Measurements from ENCODE around the gene BBIP1.

Gene BBIP1, protein sequence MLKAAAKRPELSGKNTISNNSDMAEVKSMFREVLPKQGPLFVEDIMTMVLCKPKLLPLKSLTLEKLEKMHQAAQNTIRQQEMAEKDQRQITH

DNA sequence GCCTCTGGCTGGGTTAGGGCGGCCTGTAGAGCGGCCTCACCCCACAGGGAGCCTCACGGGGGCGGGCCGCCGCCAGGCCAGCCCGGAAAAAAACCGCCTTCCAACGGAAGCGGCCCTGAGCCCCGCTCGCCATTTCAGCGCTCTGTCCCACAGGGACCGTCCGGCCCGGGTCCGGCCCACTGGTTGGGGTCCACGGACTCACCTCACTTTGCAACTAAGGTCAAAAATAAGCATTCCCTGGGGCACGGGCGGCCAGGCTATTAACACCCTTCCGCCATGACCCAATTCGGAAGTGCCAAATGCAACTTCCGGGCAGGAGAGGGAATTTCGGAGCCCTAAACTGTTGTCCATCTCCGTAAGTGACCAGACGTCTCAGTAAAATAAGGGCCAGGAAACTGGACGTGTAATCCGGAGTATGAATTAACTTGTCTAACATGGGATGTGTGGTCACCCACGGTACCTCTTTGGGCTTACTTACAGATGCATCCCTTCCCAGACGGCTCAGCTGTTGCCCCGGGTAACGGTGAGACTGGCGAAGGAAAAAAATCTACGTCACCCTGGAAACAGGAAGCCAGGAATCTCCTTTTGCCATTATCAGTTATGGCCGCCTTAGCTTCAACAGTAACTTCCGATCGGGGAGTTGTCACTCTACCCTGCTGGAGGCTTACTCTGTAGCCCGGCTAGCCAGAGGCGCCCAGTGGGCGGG, at the start of gene BBIP1:
Gene BBIP1 (minus strand): TSS at position 538 of the 706 bp plus-strand sequence. CDS start 1,023 bp downstream, outside the sequence.
- peak; percentile 95 for DNase-seq (ENCODE audit: low read depth)

DNA sequence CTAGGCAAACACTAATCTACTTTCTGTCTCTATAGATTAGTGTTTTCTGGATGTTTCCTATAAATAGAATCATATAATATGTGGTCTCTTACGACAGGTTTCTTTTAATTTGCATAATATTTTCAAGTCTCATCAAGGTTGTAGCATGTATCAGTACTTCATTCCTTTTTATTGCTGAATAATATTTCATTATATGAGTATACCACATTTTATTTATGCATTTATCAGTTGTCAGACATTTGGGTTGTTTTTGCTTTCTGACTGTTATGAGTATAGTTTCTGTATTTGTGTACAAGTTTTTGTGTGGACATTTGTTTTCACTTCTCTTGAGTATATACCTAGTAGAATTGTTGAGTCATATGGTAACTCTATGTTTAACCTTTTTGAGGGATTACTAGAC, 48.7 kb upstream of the BBIP1 start:
- DNase-seq (ENCODE audit: low read depth) = no peak

DNA sequence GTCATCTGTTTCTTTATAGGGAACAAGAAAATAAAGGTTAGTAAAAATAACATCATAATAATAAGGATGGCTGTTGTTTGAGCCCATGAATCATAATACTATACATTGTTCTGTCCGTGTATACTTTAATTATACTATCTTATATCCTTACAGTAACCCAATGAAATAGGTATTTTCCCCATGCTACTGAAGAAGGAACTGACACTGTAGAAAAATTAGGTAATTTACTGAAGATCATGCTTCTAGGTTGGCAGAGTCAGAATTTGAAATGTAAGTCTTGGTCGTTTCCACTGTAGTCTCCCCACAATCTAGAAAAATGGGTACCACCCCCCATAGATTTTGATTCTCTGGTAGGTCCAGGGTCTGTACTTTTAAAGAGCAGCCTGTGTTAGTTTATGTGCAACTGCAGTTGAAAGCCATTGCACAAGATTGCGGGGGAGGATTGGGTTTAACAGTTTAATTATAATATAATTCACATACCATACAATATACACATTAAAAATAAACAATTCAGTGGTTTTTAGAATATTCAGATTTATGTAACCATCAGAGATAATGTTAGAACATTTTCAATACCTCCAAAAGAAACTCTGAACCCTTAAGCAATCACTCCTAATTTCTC, 48.1 kb upstream of the BBIP1 start:
- no peak for DNase-seq (ENCODE audit: low read depth)

DNA sequence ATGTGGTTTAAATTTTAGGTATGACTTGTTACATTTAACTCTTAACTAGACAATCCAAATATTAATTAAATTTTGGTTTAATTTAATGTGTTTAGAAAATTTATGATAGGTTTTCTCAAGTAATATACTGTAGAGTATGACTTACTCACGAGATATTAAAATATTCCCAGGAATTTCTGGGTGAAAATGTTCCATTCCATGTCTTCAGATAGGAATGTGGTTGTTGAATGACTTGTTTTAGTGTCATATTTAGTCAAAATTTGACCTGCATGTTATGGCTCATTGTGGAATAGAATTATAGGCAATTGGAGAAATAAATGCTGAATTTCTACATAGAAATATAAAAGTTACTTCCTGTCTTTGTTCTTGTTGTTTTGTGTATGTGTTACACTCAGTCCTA, 47.2 kb upstream of the BBIP1 start:
- DNase-seq (ENCODE audit: low read depth) = no peak

DNA sequence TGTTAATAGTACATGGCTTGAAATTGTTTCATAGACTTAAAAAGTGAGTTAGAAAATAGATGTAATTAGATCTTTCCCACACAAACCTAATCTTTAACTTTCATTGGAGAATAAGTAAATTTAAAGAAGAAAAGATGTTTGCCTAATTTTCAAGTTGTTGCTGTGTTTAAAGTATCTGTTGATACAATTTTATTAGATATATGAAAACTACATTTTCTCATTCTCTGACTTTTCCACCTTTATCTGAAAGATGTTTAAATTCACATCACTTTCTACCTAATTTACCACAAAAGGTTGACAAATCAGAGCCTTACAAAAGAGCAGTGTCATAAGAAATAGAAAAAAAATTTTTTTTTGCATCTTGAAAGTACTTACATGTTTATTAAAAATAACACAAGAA, 46.2 kb upstream of the BBIP1 start:
- no peak for DNase-seq (ENCODE audit: low read depth)

DNA sequence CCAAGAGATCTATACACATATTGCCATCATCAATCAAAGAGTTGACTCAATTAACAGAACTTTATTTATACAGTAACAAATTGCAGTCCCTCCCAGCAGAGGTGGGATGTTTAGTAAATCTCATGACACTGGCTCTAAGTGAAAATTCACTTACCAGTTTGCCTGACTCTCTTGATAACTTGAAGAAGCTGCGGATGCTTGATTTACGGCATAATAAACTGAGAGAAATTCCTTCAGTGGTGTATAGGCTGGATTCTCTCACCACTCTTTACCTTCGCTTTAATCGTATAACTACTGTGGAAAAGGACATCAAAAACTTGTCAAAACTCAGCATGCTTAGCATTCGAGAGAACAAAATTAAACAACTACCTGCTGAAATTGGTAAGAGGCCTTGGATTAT, 45.7 kb upstream of the BBIP1 start:
- no peak for DNase-seq (ENCODE audit: low read depth)

DNA sequence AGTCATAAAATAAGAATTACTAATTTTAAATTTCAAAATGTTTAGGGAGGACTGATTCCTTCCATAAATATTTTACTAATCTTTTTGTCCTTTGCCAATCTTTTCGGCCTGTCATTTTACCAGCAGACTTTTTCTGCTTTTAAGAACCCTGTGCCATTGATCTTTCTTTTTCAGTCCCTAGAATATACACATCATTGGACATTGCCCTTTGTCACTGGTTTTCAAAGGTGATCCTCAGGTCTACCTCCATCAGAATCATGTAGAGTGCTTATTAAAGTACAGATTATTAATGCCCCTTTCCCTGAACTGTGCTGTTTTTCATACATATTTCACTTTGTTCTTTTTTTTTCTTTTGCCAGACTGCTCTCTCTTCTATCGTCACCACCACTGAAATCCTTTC, 44.2 kb upstream of the BBIP1 start:
- no peak for DNase-seq (ENCODE audit: low read depth)

DNA sequence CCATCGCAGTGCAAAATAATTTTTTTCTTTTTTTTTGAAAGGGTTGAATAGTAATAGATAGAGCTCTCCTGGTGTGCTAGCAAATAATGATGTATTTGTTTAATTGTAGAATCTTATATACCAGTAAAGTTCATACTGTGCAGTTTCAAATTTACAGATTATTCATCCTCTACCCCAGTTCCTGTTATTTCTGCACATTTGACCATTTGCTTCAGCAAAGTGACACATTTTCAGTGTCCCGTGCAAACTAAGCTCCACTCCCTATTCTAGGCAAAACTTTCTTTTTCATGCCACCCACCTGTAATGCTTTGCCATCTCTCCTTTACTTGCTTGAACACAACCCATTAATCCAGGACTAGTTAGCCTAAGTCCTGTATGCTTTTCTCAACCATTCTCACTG, 43.5 kb upstream of the BBIP1 start:
- no peak for DNase-seq (ENCODE audit: low read depth)

DNA sequence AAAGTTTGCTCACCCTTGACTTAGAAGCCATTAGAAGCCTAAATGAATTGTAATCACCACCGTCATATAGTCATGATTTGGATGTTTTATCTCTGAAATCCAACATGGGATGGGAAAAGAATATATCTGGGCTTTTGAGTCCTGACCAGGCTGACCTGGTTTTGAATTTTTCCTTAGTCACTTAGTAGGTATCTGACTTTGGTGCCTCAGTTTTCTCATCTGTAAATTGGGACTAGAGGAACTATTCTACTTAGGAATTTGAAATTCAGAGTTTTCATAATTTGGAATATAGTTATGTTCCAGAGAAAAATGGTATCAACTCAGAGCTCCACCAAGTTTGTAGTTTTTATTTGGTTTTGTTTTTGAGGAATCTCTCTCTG, 41.3 kb upstream of the BBIP1 start:
- DNase-seq (ENCODE audit: low read depth) = no peak

DNA sequence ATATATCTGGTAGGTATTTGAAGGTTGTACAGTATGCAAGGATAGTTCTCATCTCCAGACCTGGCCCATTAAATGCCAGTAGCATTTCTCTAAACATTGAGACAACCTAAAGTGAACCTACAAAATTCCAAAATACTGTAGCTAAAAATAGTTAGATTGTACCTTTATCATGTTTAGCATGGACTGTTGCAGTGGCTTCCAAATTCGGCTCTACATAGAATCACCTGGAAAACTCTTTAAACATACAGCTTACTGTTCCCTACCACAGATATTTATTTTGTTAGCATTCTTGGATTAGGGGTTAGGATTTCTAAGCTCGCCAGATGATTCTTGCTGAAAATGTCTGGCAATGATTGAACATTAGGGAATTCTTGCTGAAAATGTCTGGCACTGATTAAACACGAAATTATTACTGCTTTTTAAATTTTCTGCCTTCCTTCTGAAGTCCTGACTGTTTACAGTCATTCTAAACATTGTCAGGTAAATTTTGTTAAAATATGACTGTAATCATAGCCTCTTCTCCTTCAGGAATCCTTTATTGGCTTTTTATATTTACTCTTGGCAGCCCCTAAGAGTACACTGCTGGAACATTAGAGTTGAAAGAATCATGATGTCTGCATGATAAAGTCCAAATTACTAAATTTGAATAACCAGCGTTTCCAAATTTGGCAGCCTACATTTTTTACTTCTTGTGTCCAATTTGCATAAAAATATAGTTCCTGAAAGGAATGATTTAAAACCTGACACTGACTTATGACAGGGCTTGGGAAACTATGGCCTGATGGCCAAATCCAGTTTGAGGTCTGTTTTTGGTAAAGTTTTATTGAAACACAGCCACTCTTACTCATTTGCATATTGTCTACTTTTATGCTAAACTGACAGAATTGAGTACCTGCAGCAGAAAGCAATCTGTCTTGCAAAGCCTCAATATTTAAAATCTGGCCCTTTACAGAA, 40.7 kb upstream of the BBIP1 start:
- DNase-seq (ENCODE audit: low read depth) = no peak

DNA sequence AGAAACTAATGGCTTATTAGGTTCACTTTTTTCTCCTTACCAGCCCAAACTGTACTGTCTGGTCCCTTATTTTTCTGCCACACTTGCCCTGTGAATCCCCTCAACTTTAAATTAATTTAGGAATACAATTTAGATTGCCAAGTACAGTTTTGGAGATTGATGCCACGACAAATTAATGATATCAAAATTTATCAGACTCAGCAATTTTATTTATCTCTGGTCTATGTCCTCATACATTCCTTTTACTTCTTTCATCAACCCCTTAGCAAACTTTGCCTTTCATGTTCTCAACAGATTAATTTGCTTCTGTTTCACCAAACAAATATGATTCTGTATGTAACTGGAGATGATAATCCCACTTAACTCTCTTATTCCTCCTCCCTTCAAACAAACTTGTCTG, 38.6 kb upstream of the BBIP1 start:
- no peak for DNase-seq (ENCODE audit: low read depth)

DNA sequence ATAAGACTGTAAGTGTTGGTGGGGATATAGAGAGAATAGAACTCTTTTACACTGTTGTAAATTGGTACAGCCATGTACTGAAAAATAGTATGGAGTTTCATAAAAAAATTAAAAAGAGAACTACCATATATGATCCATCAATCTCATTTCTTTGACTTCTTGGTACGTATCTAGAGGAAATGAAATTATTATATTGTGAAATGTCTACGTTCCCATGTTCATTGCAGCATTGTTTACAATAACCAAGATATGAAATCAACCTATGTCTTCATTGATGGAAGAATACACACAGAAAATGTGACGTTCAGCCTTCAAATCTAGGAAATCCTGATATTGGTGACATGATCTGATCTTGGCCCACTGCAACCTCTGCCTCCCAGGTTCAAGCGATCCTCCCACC, 32.4 kb upstream of the BBIP1 start:
- no peak for DNase-seq (ENCODE audit: low read depth)

DNA sequence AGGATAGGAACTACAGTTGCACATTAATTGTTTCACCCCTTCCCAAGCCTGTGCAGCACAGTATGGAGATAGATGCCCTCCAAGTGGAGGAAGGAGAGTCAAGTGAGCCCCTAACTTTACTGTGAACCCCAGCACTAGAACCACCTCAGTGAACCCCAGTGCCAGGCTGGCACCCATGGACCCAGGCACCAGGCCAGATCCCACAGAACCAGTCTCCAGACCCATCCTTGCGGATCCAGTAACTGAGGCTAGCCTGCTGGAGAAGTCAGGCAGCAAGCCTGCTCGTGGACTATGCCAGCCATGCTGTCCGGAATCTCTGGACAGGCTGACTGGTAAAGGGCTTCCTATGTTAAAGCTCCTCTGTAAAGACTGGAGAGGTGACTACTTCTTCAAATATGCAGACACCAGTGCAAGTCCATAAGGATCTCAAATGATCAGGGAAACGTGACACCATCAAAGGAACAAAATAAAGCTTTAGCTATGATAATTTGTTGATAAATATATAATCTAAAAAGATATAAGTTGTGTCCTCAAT, 28.1 kb upstream of the BBIP1 start:
- DNase-seq (ENCODE audit: low read depth) = no peak

DNA sequence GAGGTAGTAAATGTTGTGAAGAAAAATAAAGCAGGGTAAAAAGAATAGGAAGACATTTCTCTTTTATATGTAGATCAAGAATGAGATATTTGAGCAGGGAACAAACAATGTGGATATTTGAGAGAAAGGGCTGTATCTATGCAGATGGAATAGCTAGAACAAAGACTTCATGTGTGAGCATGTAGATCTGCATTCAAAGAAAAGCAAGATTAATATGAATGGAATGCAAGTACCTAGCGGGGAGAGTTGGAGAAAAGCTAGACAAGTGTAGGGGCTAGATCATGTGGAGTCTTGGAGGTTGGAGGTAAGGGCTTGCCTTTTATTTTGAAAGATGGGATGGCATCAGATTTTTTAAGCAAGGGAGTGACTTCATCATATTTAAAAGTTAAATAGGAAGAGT, 27.5 kb upstream of the BBIP1 start:
- DNase-seq (ENCODE audit: low read depth) = no peak

DNA sequence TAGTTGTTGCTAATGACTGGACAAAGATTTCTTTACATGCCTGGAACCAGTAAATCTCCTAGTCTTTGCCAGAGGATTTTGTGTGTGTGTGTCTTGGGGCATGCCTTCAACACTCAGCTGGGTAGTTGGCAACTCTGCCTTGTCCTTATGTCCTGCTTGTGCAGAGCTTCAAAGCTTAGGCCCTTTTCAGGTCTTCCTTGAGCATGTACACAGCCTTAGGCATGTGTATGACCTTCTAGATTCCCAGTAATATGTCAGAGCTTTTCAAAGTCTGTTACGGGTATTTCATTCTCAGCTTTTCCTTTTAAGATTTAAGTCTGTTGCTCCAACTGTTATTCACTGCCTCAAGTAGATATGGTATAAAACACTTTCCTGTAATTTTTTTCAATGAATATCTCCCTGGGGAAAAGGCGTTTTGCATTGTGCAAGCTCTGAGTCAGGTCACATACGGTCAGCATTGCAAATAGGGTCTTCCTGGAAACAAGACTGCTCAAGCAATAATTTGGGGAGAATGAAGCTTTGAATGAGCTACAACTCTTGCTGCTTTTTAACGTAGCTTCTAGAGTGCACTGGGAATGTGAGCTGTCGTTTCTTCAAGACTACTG, 25.9 kb upstream of the BBIP1 start:
- DNase-seq (ENCODE audit: low read depth) = no peak

DNA sequence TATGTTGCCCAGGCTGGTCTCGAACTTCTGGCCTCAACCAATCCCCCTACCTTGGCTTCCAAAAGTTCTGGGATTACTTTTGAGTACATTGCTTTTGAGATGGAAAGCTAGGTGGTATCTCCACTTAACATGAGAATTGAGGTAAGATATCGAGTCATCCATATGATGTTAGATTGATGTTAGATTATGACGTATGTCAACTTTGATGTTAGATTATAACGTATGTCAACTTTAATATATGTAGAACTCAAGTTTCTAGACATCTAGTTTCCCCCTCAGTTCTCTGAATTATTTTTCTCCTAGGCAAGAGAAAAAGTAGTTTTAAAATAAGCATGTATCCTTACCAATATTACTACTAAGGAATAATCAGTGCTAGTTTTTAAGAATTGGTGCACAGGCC, 20.4 kb upstream of the BBIP1 start:
- DNase-seq (ENCODE audit: low read depth) = no peak

DNA sequence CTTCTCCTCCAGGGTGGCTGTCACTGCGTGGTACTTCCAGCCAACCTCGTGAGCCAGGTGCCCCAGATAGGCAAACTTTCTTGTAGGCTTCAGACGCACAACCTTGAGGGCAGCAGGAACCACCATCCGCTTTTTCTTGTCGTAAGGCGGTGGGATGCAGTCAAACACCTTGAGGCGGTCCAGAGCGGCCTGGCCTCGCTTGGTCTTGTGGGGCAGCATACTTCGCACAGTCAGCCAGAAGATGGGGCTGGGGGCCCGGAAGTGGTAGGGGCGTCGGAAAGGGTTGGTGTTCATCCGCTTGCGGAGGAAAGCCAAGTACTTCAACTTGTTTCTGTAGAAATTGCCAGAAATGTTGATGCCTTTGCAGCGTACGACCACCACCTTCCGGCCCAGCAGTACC, 17.8 kb upstream of the BBIP1 start:
- DNase-seq (ENCODE audit: low read depth) = no peak

DNA sequence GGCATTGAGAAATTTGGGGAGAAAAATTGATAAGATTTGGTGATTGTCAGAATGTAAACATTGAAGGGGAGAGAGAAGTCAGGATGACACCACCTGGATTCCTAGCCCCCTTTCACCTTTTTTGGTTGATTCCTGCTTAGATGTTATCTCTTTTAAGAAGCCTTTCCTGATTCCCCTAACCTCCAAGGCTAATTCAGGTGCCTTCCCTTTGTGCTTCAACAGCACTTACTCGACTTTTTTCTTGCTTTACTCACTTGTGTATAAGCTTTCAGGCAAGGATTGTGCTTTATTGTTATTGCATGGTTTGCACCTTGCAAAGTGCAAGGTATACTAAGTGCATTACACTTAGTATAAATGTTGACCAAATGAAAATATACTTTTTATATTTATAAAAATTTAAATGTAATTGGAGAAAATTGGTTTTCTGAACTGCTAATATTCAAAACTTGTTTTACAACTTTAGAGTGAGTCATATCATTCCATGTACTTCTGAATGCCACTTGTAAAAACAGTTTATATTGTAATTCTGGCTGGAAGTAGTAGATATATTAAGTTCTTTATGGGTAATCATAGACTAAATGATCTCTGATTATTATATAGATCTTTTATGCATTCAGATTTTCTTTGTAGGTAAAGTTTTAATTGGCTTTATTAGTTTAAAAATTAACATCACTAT, 13.7 kb upstream of the BBIP1 start:
- no peak for DNase-seq (ENCODE audit: low read depth)

DNA sequence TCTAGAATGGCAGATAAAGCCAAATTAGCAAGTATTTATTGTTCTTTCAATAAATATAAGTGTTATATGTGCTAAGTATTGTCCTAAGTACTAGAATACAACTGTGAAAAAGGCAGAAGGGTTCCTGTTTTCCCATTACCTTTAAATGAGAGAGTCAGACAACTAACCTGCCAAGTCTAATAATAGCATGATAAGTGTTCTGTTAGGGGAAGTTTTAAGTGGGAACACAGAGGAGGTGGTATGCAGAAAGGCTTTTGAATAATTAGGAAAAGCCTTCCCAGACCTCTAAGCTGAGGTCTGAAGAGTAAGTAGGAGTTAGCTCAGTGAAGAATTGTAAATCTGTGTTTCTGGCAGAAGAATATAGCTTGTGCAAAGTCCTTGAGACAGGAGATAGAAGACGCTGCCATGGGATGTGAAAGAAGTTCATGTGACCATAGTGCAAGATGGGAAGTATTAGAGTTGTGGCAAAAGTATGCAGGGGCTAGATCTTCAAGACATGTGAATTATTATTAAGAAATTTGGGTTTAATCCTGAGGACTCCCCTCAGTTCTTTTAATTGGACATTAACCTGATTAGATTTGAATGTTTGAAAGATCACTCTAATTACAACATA, 12.9 kb upstream of the BBIP1 start:
- DNase-seq (ENCODE audit: low read depth) = no peak

DNA sequence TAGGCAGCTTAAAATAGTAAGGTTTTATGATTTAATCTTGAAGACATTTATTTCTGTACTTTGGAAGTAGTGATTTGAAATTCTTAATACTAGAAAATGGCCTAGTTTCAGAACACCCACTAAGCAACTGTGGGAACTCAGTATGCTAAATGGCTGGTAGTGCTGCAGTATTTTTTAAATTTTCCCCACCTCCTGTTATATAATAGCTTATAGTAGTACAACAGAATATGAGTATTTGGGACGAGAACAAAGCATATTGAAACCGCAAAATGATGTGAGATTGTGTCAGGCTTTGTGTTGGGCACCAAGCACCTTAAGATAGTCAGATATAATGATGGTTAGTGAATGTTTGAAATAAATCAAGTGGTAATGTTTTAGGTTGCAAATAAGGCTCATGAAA, 8.5 kb upstream of the BBIP1 start:
- no peak for DNase-seq (ENCODE audit: low read depth)

DNA sequence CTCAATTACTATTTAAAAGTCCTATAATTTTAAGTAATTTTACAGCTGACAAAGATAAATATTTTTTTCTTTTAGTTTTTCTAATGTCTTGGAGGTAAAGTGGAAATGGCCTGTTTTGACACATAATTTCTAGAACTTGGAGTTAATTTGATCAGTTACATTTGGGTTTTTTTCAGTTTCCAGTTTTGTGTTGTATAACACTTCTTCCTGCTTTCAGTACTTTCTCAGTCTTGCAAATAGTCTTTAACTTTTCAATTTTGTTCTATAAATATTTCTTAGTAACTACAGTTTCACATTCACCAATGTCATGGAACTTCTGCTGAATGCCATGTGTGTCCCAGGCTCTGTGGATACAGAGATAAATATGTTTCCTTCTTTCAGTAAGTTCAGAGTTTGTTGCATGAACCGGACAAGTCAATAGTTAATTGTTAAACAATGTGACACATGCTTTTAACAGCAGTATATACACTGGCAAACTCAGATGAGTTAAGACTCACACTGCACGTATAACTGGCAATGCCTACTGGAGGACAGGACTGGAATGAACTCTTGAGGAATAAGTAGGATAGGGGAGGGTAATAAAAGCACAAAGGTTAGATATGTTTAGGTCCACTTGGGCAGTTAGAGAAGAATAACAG, 5.0 kb upstream of the BBIP1 start:
- no peak for DNase-seq (ENCODE audit: low read depth)

Data from CMK (cell line).